HepG2 (cell line): ENCODE results near the gene HPCAL1. TPM values are rescaled to one million over a fixed set of nuclear protein-coding genes. Genes with fewer than 3 reads are reported as not detected.
A peak's percentile ranks its signal among the peaks of the same experiment; 100 is the strongest.

Experiments
- ARNT ChIP-seq: fragments of 450-650 bp; IDR thresholded peaks from 2 replicates; pipeline ENCODE4 v1.6.1; 2017
- FIP1L1 ChIP-seq: fragments of 200-400 bp; formaldehyde crosslinking; IDR thresholded peaks from 2 replicates; pipeline ENCODE4 v1.6.1; 2018; ENCODE audit warnings: low read depth, mild to moderate bottlenecking, low read length, moderate library complexity, borderline replicate concordance; ENCODE audit not compliant: insufficient read depth
- GATA4 ChIP-seq: sonication (generic); IDR thresholded peaks from 2 replicates; pipeline ENCODE4 v1.6.1; 2016; ENCODE audit warnings: antibody characterized with exemption, low read depth, borderline replicate concordance
- KDM3A ChIP-seq: IDR thresholded peaks from 2 replicates; pipeline ENCODE4 v1.6.1; 2018; ENCODE audit warnings: low read depth, missing compliant biosample characterization
- RFXAP ChIP-seq: sonication (generic); formaldehyde crosslinking; IDR thresholded peaks from 2 replicates; pipeline ENCODE4 v1.4.0; 2020; ENCODE audit warnings: missing genetic modification reagents, borderline replicate concordance
- SCMH1 ChIP-seq: sonication (generic); formaldehyde crosslinking; IDR thresholded peaks from 2 replicates; pipeline ENCODE4 v1.9.0; 2021; ENCODE audit warnings: missing genetic modification reagents, mild to moderate bottlenecking, borderline replicate concordance
- ZBTB7B ChIP-seq: sonication (generic); formaldehyde crosslinking; IDR thresholded peaks from 2 replicates; pipeline ENCODE4 v1.4.0; 2020; ENCODE audit warnings: missing genetic modification reagents
- ZFY ChIP-seq: sonication (generic); formaldehyde crosslinking; IDR thresholded peaks from 2 replicates; pipeline ENCODE4 v1.4.0; 2020; ENCODE audit warnings: missing genetic modification reagents
- ZNF331 ChIP-seq: sonication (generic); formaldehyde crosslinking; IDR thresholded peaks from 2 replicates; pipeline ENCODE4 v1.4.0; 2020; ENCODE audit warnings: missing genetic modification reagents
- ZNF337 ChIP-seq: sonication (generic); formaldehyde crosslinking; IDR thresholded peaks from 2 replicates; pipeline ENCODE4 v1.5.1; 2020; ENCODE audit warnings: missing genetic modification reagents, low read depth, mild to moderate bottlenecking, borderline replicate concordance
- ZNF431 ChIP-seq: sonication (generic); formaldehyde crosslinking; IDR thresholded peaks from 2 replicates; pipeline ENCODE4 v1.9.0; 2022; ENCODE audit warnings: missing genetic modification reagents, low read depth, mild to moderate bottlenecking, borderline replicate concordance
- ZNF7 ChIP-seq: IDR thresholded peaks from 2 replicates; pipeline ENCODE4 v1.6.1; 2016; ENCODE audit warnings: missing biosample characterization, missing genetic modification reagents
- ZNF737 ChIP-seq: sonication (generic); formaldehyde crosslinking; IDR thresholded peaks from 2 replicates; pipeline ENCODE4 v1.5.0; 2020; ENCODE audit warnings: missing genetic modification reagents, mild to moderate bottlenecking, borderline replicate concordance
- polyA plus RNA-seq, 8 experiments: library from polyadenylated mRNA; depleted of rRNA in 3 of 8; stranded (reverse) in 7 of 8; unstranded in 1 of 8; fragments of >200 nt; fragmentation: Illumina TruSeq in 4 of 8; extraction: Trizol in 4 of 8; gene quantifications; 2 replicates each; pipeline versions ENCODE4 v1.2.1 to v1.2.3, GENCODE V29; 2011 to 2016; ENCODE audit warnings: low read depth in 4 of 8, missing spikeins in 1 of 8, mixed read lengths in 1 of 8; ENCODE audit not compliant: insufficient read depth in 1 of 8
- total RNA-seq, 5 experiments: library from RNA; depleted of rRNA; stranded (reverse); fragments of >200 nt; fragmentation: Illumina TruSeq; extraction: Trizol; gene quantifications; 2 replicates each; pipeline ENCODE4 v1.2.3, GENCODE V29; 2016; ENCODE audit warnings: low read depth in 1 of 5
- TF ChIP-seq, protein P1 (sequence below): sonication (generic); formaldehyde crosslinking; IDR thresholded peaks from 2 replicates; pipeline ENCODE4 v1.4.0; 2020; ENCODE audit warnings: missing genetic modification reagents
- TF ChIP-seq, protein P2 (sequence below): sonication (generic); formaldehyde crosslinking; IDR thresholded peaks from 2 replicates; pipeline ENCODE4 v1.8.1; 2023; ENCODE audit warnings: mild to moderate bottlenecking, inconsistent platforms, moderate library complexity, missing genetic modification reagents, borderline replicate concordance
- TF ChIP-seq, protein P3 (sequence below): sonication (generic); formaldehyde crosslinking; IDR thresholded peaks from 2 replicates; pipeline ENCODE4 v1.8.1; 2022; ENCODE audit warnings: mild to moderate bottlenecking, missing genetic modification reagents
- TF ChIP-seq, protein P4 (sequence below): sonication (generic); formaldehyde crosslinking; IDR thresholded peaks from 2 replicates; pipeline ENCODE4 v1.5.1; 2020; ENCODE audit warnings: mild to moderate bottlenecking, missing genetic modification reagents
- TF ChIP-seq, protein P5 (sequence below): sonication (generic); formaldehyde crosslinking; IDR thresholded peaks from 2 replicates; pipeline ENCODE4 v1.4.0; 2020; ENCODE audit warnings: missing genetic modification reagents

The HPCAL1 gene
- total and polyA plus RNA-seq, 2 of the 13 experiments (the other 11 are each of a cell fraction or from before 2014, with no cell fraction given), result 29.5 to 29.9 TPM

- TF ChIP-seq ZNF737 (CRISPR knock-in tag) (no peak), ZNF7 (CRISPR knock-in tag) (no peak), GATA4 (no peak), FIP1L1 (no peak), ZNF337 (CRISPR knock-in tag) (no peak), ZNF331 (CRISPR knock-in tag) (0 out of 2 replicates have a peak, but pooled peaks have one; percentile 21), KDM3A (CRISPR knock-in tag) (0 out of 2 replicates have a peak, but pooled peaks have one; percentile 20), RFXAP (CRISPR knock-in tag) (no peak), ARNT (no peak), SCMH1 (CRISPR knock-in tag) (no peak), ZBTB7B (CRISPR knock-in tag) (no peak; the same call in 1 of the 2 replicates), ZFY (CRISPR knock-in tag) (no peak; the same call in 1 of the 2 replicates), ZNF431 (no peak)
- TF ChIP-seq, protein P1, sequence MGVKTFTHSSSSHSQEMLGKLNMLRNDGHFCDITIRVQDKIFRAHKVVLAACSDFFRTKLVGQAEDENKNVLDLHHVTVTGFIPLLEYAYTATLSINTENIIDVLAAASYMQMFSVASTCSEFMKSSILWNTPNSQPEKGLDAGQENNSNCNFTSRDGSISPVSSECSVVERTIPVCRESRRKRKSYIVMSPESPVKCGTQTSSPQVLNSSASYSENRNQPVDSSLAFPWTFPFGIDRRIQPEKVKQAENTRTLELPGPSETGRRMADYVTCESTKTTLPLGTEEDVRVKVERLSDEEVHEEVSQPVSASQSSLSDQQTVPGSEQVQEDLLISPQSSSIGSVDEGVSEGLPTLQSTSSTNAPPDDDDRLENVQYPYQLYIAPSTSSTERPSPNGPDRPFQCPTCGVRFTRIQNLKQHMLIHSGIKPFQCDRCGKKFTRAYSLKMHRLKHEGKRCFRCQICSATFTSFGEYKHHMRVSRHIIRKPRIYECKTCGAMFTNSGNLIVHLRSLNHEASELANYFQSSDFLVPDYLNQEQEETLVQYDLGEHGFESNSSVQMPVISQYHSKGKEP (CRISPR knock-in tag), result no peak
- TF ChIP-seq, protein P2, sequence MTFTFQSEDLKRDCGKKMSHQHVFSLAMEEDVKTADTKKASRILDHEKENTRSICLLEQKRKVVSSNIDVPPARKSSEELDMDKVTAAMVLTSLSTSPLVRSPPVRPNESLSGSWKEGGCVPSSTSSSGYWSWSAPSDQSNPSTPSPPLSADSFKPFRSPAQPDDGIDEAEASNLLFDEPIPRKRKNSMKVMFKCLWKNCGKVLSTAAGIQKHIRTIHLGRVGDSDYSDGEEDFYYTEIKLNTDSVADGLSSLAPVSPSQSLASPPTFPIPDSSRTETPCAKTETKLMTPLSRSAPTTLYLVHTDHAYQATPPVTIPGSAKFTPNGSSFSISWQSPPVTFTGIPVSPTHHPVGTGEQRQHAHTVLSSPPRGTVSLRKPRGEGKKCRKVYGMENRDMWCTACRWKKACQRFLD (CRISPR knock-in tag), result no peak
- TF ChIP-seq, protein P3, sequence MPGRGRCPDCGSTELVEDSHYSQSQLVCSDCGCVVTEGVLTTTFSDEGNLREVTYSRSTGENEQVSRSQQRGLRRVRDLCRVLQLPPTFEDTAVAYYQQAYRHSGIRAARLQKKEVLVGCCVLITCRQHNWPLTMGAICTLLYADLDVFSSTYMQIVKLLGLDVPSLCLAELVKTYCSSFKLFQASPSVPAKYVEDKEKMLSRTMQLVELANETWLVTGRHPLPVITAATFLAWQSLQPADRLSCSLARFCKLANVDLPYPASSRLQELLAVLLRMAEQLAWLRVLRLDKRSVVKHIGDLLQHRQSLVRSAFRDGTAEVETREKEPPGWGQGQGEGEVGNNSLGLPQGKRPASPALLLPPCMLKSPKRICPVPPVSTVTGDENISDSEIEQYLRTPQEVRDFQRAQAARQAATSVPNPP (CRISPR knock-in tag), result no peak
- TF ChIP-seq, protein P4, sequence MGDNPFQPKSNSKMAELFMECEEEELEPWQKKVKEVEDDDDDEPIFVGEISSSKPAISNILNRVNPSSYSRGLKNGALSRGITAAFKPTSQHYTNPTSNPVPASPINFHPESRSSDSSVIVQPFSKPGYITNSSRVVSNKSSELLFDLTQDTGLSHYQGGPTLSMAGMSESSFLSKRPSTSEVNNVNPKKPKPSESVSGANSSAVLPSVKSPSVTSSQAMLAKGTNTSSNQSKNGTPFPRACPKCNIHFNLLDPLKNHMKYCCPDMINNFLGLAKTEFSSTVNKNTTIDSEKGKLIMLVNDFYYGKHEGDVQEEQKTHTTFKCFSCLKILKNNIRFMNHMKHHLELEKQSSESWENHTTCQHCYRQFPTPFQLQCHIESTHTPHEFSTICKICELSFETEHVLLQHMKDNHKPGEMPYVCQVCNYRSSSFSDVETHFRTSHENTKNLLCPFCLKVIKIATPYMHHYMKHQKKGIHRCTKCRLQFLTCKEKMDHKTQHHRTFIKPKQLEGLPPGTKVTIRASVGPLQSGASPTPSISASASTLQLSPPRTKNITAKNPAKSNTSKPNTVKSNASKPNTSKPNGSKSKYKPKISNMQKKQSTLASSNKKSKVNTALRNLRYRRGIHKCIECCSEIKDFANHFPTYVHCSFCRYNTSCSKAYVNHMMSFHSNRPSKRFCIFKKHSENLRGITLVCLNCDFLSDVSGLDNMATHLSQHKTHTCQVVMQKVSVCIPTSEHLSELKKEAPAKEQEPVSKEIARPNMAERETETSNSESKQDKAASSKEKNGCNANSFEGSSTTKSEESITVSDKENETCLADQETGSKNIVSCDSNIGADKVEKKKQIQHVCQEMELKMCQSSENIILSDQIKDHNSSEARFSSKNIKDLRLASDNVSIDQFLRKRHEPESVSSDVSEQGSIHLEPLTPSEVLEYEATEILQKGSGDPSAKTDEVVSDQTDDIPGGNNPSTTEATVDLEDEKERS (CRISPR knock-in tag), result no peak
- TF ChIP-seq, protein P5, sequence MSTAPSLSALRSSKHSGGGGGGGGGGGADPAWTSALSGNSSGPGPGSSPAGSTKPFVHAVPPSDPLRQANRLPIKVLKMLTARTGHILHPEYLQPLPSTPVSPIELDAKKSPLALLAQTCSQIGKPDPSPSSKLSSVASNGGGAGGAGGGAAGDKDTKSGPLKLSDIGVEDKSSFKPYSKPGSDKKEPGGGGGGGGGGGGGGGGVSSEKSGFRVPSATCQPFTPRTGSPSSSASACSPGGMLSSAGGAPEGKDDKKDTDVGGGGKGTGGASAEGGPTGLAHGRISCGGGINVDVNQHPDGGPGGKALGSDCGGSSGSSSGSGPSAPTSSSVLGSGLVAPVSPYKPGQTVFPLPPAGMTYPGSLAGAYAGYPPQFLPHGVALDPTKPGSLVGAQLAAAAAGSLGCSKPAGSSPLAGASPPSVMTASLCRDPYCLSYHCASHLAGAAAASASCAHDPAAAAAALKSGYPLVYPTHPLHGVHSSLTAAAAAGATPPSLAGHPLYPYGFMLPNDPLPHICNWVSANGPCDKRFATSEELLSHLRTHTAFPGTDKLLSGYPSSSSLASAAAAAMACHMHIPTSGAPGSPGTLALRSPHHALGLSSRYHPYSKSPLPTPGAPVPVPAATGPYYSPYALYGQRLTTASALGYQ (CRISPR knock-in tag), result no peak
Measured at GRCh38 chr2:10369269-10370255, 66.9 kb downstream of the HPCAL1 start (continued).
